SK-N-DZ (cell line): ENCODE measurements around the gene CHTF18.
"Not testable (repeated sequence)": the region's sequence is repeated elsewhere in the genome, so short reads cannot be mapped to it uniquely, and the experiment has no call there.

Experiments
- DNase-seq: peaks from one replicate; pipeline ENCODE4 v3.0.0-alpha.2; 2015; ENCODE audit warnings: low spot score

The CHTF18 gene

DNA sequence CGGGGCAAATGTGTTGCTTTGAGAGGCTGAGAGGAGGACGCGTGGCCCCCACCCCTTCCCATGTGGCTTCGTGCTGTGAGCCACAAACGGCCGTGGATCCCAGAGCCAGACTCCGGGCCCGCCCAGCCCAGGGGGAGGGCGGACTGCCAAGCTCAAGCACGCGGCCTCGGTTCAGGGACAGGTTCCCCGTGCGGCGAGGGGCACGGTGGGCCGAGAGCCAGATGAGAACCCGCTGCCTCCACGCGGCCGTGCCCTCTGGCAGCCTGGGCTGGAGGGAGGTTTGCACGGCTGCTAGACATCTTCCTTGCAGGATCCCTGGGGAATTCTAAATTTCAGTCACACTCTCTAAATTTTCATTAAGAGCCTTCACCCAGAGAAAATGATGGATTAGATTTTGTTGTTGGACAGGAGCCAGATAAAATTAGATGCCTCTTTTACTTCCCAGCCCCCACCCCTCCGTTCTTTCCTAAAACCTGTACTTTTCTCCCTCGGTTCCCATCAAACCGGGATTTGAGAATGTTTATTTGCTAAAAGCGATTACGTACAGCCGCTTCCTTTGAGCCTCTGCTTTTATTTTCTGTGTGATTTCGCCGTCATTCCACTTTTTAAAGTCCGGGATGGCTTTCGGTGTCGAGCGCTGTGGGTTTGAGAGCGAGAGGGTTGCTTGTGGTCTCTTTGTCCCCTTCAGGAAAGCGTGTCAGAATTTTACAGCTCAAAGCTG lies 37.1 kb downstream of the CHTF18 start:
- DNase-seq = no peak

DNA sequence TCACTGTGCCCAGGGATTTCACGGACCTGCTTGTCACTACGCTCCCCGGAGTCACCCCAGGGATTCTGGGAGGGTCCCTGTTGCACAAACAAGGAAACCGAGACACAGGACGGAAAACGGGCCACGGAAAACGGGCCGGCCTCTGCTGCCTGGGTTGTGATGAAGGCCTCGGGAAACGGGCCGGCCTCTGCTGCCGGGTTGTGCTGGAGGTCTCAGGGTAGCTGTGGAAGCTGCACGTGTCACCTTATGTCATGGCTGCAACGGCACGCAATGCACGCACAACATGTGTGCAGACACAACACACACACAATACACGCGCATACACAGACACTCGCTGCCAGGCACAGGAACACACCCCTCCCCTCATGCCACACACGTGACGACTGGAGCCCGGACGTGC lies 39.1 kb downstream of the CHTF18 start:
- no peak for DNase-seq

DNA sequence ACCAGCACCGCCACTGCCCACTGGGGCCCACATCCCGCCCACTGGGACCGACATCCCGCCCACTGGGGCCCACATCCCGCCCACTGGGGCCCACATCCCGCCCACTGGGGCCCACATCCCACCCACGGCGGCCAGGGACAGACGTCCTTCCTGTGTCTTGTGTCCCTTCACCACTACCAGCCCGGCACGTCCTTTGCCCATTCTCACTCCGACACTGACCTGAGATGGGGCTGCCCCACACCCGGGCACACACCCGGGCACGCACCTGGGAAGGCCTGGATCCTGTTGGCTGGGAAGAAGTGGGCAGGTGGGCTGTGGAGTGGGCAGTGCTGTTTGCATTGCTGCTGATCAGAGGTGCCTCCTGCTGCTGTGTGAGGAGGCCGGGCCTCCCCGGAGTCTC lies 40.5 kb downstream of the CHTF18 start:
- no peak for DNase-seq

DNA sequence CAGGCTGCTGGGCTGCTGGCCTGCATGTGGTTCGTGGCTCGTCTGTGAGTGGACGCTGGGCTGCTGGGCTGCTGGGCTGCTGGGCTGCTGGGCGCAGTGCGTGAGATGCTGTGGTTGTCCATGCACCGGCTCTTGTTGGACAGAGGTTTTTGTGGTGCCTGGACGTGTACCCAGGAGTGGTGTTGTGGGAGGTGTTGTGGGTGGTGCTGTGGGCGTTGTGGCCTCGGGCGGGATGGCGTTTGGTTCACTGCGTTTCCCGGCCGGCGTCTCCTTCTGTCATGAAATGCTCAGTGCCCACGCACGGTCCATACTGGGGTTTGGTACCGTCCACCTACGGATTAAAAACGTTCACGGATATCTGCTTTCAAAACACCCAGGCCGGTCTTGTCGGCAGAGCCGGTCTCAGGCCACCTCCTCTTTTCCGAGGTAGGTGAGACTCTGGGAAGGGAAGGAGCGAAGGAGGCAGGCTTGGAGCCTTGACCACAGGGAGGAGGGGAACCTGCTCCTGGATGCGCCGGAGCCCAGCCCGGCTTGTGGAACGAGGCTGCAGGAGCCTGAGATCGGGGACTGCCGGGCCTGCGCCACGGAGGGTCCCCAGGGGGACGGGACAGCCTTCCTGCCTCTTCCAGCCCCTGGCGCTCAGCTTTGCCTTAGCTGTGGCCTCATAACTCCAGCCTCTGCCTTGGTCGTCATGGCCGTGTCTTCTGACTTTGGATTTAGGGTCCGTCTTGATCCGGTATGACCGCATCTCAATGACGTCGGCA lies 41.9 kb downstream of the CHTF18 start:
- DNase-seq = no peak

DNA sequence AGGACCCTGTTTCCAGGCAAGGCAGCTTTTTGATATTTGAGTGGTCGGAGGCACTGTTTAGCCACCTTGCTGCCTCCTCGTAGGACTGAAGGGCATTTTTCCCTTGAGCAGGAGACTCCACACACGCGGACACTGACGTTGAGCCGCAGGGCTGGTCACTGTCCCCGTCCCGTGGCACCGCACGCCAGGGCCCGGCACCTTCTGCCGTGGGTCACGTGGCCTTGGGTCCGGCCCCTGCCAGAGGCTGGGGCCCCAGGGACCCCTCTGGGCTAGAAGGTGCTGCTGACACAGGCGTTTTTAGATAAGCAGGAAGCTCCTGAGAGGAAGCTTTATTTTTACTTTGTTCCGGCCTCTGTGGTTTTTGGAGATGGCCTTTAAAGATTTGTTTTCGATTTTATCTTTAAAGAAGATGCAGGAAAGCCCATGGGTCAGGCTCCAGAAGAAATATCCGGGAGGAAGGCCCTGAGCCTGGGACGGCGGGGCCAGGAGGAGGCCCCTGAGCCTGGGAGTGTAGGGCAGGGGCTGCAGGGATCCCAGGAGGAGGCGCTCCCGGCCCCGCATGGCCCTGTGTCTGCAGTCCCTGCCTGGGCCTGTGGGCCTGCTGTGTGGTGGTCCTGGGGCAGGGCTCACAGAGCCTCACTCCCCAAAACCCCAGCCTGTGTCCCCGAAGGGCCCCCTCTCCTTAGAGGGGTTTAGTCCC lies 42.6 kb downstream of the CHTF18 start:
- no peak for DNase-seq

DNA sequence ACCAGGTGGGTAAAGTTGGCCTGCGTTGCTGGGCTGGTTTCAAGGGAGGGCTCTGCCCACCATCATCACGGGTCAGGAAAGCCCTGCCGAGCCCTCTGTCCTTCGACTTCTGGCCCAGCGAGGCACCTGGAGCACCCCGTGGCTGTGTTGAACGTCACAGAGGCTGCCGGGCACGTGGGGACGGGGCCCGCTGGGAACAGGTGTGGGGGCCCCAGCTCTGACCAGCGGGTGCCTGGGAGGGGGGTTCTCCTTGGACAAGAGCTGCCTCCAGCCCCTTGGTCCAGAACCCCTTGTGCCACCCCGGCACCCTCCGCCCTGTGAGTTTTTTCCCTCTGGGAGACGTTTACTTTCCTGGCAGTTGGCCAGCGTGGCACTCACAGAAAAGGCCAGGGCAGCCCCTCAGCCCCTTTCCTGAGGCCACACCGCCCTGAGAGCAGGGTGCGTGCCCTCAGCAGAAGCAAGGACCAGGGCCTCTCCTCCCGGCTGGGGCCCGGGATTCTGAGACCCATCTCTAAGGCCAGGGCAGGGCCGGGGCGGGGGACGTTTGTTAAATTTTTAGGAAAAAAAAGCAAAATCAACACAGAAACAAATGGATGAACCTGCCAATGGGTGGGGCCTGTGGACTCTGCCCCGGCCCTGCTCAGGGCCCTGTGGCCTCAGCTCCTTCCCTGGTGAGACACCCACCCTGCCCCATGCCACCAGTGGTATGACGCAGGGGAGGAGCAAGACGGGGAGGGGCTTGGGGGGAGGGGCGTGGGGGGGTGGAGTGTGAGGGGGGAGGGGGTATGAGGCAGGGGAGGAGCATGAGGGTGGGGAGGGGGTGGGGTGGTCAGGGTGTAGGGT lies 43.4 kb downstream of the CHTF18 start:
- no peak for DNase-seq

DNA sequence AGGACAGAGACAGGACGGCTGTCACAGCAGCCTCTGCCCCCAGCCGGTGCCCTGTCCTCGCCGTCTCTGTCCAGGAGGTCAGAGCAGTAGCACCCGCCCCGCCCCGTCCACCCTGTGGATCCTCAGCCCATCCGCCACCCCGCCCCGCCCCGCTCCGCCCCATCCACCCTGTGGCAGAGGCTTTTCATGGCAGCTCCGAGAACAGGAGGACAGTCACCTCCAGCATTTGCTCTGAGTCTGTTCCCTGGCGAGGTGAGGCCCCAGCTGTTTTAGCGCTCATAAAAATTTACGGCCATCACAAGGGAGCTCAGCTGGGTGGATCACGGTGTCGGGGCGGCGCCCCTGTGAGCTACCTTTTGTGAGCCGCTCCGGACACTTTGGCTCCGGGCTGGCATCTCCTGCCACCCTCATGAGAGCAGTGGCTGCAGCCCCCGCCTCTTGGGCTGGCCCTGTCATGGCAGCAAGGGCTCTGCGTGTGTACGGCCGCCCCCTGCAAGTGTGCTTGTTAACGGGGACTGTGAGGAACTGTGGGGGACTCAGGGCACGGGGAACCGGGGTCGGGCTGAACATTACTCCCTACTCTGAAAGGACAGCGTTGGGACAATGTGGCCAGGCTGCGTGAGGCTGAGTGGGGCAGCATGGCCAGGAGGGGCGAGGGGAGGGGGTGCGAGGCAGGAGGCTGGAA lies 44.4 kb downstream of the CHTF18 start:
- no peak for DNase-seq

DNA sequence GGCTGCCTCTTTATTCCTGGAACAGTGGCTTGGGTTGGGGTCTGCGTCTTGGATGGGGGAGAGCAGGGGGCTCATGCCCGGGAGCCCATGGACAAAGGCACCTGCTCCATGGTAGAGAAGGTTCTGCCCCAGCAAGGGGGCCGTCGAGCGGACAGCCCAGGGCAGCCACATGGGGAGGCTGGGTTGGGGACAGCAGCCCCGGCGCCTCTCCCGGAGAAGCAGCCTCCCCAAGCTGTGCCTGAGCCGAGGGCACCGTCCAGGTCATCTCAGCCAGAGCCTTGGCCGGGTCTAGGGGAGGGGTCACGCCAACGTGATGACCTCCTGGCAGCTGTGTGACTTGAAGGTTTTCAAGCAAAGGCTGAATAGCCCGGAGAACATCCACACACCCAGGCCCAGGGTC lies 45.0 kb downstream of the CHTF18 start:
- DNase-seq = no peak

DNA sequence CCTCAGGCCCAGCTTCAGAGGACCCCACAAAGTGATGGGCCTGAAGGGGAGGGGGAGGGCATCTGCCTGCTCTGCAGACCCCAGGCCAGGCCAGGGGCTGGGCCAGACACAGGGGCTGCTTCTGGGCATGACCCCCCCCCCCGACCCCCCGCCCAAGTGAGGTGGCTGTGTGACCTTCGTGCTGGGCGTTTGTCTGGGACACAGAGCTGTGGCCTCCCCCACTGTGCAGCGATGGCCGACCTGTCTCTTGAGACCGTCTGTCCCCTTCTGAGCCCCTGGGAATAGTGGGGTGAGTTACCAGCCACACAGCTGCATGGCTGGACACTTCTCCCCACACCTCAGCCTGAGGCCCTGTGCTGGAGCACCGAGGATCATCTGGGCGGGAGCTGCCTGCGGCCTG lies 47.0 kb downstream of the CHTF18 start:
- DNase-seq = no peak

DNA sequence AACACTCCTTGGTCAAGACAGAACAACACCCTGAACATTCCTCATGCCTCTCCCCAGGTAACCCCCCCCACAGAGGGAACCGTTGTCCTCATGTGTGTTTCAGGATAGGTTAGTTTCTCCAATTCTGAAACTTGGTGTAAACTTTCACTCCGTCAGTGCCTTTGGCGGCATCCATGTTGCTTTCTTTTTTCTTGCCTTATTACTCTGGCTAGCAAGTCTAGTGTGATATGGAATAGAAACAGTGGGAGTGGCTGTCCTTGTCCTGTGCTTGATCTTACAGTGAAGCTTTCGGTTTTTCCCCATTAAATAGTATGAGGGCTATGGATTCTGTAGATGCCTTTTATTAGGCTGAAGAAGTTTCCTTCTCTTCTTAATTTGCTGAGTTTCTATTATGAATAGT lies 47.8 kb downstream of the CHTF18 start:
- no peak for DNase-seq

DNA sequence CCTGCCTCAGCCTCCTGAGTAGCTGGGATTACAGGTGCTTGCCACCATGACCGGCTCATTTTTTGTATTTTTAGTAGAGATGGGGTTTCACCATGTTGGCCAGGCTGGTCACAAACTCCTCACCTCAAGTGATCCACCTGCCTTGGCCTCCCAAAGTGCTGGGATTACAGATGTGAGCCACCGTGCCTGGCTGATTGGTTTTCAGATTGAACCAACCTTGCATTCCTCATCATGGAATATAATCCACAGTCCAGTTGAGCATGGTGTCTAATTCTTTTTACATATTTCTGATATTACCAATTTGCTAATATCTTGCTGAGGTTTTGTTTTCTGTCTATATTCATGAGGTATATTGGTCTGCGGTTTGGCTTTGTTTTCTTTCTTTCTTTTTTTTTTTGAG lies 48.4 kb downstream of the CHTF18 start:
- not testable (repeated sequence) for DNase-seq

DNA sequence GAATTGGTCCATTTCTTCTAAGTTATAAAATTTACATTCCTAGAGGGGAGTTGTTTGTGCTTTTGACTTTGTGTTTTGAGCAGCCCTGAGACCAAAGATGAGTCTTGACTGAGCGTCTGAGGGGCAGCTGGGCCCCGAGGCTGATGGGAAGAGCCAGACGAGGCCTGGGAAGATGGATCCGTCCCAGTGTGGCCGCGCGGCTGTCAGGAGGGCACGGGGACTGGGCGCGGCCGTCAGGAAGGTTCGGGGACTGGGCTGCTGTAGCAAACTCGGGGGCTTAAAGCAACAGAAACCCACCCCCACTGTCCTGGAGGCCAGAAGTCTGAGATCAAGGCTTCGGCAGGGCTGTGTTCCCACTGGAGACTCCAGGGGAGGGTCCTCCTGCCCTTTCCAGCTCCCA lies 50.3 kb downstream of the CHTF18 start:
- no peak for DNase-seq

DNA sequence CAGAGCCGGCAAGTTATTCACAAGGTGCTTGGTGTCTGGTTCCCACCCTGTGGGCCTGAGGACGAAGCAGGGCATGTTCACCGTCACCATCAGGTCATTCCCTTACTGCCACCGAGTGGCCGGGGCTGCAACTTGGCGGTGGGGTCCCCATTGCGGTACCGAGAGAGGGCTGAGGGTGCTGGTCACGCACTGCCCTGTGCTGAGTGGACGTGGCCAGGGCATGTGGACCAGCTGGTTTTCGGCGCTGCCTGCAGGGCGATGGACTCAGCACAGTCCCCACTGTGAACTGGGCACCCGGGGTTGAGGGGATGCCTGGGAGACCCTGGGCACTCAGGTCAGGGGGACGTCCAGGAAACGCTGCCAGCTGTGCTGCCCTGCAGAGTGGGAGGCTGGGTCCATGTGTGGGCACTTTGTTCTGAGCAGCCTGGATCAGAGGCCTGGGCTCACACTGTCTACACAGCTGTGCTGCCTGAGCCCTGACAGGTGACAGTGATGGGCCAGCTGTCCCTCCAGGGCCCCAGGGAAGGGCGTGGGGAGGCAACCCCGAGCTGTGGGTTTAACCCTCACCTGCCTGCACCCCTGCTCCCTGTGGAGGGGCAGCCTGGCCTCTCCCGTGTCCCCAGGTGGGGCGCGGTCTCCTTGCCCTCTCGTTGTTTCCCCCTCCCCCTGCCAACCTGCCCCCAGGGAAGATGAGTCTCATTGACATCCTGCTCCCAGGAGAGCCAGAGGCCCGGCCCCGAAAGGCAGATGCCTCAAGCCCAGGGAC lies 51.4 kb downstream of the CHTF18 start:
- DNase-seq = no peak

DNA sequence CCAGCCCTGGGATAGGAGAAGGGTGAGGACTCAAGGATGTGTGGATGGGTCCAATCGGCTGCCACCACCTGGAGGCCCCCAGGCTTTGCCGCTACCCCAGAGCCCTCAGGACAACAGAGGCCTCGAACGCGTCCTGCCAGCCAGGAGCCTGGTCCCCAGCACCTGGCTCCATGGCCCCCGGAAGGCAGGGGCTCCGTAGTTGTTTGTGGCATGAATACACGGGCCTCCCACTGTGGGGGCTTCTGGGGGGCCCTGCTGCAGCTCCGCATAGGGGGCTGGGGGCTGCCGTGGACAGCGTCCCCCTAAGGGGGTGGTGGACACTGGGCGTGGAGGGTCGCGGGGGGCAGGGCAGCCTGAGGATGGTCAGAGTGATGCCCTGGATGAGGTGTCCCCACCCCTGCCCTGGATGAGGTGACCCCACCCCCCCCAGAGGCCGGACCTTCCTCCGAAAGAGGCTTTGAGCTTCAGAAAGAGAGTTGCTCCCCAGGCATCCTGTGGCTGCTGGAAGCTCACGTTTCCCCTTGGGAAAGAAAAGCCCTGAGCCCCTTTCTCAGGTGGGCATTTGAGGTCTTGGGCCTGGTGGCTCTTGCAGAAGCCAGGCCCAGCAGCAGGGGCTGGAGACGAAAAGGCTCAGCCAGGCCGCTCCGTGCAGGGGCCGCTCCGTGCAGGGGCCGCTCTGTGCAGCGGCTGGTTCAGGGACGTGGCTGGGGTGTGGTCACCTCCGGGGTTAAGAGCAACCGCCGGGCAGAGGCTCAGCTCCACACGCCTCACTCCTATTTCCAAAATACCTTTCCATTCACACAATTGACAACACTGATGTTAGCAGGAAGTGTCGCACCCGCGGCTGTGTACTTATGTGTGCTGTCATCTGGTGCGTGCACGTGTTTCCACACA lies 52.4 kb downstream of the CHTF18 start:
- DNase-seq = no peak

DNA sequence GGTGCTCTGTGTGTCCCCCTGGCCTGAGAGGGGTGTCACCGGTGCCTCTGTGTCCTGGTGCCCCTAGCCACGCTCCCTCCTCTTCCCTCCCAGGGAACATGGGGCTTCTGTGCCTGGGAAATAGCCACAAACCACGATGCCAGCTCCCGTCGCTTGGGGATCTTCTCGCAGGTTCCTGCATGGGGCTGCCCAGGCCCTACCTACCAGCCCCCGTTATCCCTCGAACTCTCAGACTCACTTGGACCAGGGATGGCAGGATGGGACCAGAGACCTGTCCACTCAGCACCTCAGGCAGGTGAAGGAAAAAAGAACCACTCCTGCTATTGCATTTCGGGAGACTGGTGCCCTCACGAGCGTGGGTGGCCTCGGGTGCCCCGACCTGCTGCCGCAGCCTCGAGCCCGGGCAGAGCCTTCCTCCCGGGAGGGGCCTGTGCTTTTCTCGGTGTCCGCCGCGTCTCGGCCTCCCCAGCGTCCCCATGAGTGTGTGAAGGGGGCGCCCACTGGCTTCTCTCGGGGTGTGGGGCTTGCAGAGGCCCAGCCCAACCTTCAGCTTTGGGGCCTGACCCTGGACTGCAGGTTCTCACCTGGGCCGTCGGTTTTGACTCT lies 53.1 kb downstream of the CHTF18 start:
- no peak for DNase-seq

DNA sequence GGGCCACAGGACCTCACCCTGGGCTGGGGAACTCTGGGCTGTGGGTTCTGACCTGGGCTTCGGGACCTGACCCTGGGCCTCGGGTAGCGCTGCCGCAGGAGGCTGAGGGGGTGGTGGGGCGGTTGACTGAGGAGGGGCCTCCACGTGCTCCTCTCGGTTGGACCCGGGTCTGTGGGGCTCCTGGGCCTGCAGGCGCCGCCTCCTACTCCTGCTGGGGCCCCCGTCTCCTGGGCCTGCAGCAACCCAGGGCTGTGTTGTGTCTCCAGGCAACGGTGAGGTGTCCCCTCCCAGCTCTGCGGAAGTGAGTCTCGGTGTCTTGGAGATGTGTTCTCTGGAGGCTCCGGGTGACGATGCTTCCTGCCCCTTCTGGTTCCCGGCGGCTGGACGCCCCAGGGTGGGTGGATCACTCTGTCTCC lies 53.6 kb downstream of the CHTF18 start:
- peak; percentile 55 for DNase-seq

DNA sequence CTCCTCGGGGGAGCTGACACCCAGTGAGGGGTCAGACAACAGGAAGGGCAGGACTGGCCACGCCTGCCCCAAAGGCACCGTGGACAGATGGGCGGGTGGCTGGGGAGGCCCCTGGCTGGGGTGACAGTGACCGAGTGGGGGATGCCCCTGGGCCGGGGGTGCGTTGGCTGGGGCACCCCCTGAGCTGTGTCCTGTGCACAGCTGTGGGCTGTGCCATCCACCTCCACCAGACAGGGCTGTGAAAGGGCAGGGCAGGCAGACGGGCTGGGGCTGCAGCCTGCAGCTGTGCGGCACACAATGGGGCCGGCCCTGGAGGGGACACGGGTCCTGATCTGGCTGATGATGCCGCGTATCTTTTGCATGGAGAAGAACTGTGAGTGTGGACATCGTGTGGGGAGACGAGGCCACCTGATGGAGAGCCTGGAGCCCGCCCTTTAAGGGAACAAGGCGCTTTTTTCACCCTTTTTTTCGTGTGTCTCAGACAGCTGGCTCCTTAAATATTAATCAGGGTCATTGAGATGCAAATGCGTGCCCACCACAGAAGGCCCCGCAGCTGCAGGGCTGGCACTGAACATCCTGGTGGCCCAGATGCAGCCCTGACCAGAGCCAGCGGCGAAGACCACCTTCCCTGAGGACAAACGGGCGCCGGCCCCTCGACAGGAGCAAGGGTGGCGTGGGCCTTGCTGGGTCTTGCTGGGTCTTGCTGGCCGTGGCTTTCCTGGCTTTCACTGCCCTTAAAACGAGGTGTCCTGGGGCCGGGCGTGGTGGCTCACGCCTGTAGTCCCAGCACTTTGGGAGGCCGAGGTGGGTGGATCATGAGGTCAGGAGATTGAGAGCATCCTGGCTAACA lies 54.5 kb downstream of the CHTF18 start:
- no peak for DNase-seq

DNA sequence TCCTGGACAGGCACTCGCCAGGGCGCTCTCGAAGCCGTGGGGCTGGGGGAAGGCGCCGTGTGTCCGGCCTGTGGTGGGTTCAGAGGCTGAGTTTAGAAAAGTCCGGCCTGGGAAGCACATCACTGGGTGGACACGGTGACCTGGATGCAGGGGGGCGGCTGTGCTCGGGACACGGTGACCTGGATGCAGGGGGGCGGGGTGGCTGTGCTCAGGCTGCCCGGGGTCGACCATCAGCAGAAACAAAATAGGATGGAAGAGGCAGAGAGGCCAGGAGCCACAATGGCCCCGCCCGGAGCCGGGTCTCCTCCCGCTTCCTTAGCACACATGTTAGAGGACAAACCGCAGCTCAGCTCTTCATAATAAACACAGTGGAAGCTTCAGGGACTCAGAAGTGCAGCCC lies 55.4 kb downstream of the CHTF18 start:
- DNase-seq = no peak
